Neural cell (in vitro differentiated cells): ENCODE measurements around the gene ZNF618.

Source experiments
- CTCF ChIP-seq: fragments of 450-650 bp; IDR thresholded peaks from 2 replicates; pipeline ENCODE4 v1.5.1; 2014; ENCODE audit warnings: antibody characterized with exemption, mild to moderate bottlenecking, moderate library complexity; ENCODE audit not compliant: poor library complexity, severe bottlenecking
- EP300 ChIP-seq: fragments of 450-650 bp; conservative IDR thresholded peaks from 2 replicates; pipeline ENCODE4 v1.6.1; 2014; ENCODE audit warnings: antibody characterized with exemption, mild to moderate bottlenecking, moderate library complexity; ENCODE audit not compliant: poor library complexity, severe bottlenecking
- POLR2AphosphoS5 ChIP-seq: IDR thresholded peaks from 2 replicates; pipeline ENCODE4 v1.6.1; 2012

DNA sequence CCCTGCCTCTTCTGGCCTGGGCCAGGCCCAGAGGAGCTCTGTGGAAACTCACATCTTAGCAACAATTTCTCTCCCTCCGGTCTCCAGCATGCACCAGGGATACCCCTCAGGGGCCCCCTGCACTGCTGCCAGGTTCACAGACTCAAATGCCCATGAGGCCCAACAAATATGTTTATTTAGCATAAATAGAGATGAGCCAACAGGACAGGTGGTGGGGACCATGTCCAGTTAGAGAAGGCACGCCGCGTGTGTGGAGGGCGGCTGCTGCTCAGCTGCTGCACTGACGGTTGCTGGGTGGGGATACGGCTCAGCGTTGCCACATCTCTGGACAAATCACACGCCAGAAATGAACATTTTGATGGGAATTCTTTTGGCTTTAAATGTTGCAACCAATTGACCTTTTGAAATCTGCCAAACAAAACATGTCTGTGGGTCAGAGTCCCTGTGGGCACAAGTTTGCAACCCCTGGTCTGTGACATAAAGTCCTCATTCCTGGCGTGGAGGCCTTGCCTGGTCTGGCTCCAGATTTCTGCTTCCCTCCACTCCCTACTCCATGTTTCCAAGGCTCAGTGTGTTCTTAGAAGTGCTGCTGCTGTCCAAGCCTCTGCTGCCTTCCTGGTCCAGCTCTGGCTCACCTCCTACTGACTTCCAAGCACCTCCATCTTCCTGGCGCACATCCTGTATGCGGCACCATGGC, 113.1 kb downstream of the ZNF618 start:
- no peak for TF ChIP-seq CTCF
- TF ChIP-seq POLR2AphosphoS5, result no peak
- TF ChIP-seq EP300, result no peak
